Activated CD4-positive, alpha-beta memory T cell treated with anti-CD3 and anti-CD28 coated beads for 36 hours (primary cell): Measurements from ENCODE around the gene CHST11. TPM values are rescaled to one million over a fixed set of nuclear protein-coding genes. Genes with fewer than 3 reads are reported as not detected.
A peak's percentile ranks its signal among the peaks of the same experiment; 100 is the strongest.

Source experiments
- CTCF ChIA-PET: fragments of 350-600 bp; sonication (Branson Sonifier 250); formaldehyde crosslinking; loops from one replicate; lab custom pipeline; 2021; ENCODE audit warnings: antibody characterized with exemption, inconsistent platforms; lab: Charles Lee
- POLR2A ChIA-PET: fragments of 350-600 bp; sonication (Branson Sonifier 250); formaldehyde crosslinking; loops from one replicate; lab custom pipeline; 2021; ENCODE audit warnings: antibody characterized with exemption; lab: Charles Lee
- DNase-seq: peaks from one replicate; pipeline ENCODE4 v3.0.0-alpha.2; 2020
- H3K27ac Mint-ChIP-seq: one replicate; pipeline ENCODE4 v1.8.0; 2021; ENCODE audit warnings: mixed read lengths
- H3K27me3 Mint-ChIP-seq: one replicate; pipeline ENCODE4 v1.8.0; 2021; ENCODE audit warnings: mixed read lengths
- H3K36me3 Mint-ChIP-seq: one replicate; pipeline ENCODE4 v1.8.0; 2021; ENCODE audit warnings: mixed read lengths
- H3K4me1 Mint-ChIP-seq: one replicate; pipeline ENCODE4 v1.8.0; 2021; ENCODE audit warnings: low read depth, mixed read lengths
- H3K4me3 Mint-ChIP-seq: one replicate; pipeline ENCODE4 v1.8.0; 2021; ENCODE audit warnings: mild to moderate bottlenecking, mixed read lengths
- H3K9me3 Mint-ChIP-seq: one replicate; pipeline ENCODE4 v1.8.0; 2021; ENCODE audit warnings: mixed read lengths
- intact Hi-C: fragments of 100-400 bp; cut with micrococcal nuclease; formaldehyde crosslinking; loops from one replicate; pipeline ENCODE4 v1.15.1; 2023
- total RNA-seq, 2 experiments: library from RNA; stranded (reverse); gene quantifications; one replicate each; pipeline ENCODE4 v1.2.3, GENCODE V29; 2021

Gene CHST11
- total RNA-seq, 2 experiments from 2014 or later: 58.3 to 59.0 TPM

DNA sequence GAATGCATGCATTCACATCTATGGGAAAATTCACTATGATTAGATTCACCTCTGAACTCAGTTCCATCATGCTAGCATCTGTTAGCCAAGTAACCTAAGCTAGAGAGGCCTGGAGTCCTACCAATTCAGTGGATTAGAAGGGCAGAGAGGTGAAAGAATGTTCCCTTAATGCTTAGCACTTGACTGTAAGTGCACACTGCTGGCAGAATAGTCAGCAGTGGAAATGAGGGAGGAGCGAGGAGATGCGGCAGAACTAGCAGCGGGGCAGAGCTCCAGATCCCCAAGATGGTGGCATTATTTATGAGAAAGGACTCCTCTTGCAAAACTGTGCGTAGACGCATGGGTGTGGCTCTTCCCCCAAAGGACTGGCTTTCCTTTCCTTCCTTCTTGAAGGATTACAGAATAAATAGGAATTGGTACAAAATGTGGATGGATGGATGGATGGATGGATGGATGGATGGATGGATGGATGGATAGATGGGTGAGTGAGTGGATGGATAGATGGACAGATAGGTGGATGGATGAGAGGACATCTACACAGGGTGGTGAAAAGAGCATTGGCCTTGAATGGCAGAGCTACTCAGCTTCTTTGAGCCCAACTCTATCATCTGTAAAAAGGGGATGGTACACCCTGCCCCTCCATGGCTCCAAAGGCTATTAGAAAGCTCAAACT is 227.2 kb downstream of the CHST11 start:
- POLR2A ChIA-PET: interaction anchor here (0.8 to 2.1 kb wide), 2 partner anchors 11 to 12 kb away, joined by 3 to 13 read pairs; no protein-coding TSS in a partner anchor
- Mint-ChIP-seq H3K4me1 (peaks cover 91% of the 10 kb centered on the region), H3K27ac (peak overlapping the region; percentile 89), H3K36me3 (peaks cover 4% of the 10 kb centered on the region), H3K9me3 (no peaks in the 10 kb centered on the region), H3K4me3 (no peak overlapping the region), H3K27me3 (no peaks in the 10 kb centered on the region)
- CTCF ChIA-PET: interaction anchor here (0.6 to 1.7 kb wide), 4 partner anchors 10 to 302 kb away, joined by 3 to 4 read pairs (median 3); no protein-coding TSS in a partner anchor
- DNase-seq: no peak
- intact Hi-C loops: loop anchor here (1.0 to 5.0 kb wide), 6 partner anchors 11 to 348 kb away; partner anchors contain the start of gene NOPCHAP1

- no peak for DNase-seq
- no peaks in the 10 kb centered on the region for H3K27me3 Mint-ChIP-seq
- intact Hi-C loops: loop anchor here (5.0 kb wide), 5 partner anchors 52 to 468 kb away; partner anchors contain the start of genes NOPCHAP1 and TXNRD1
- H3K27ac Mint-ChIP-seq: no peak overlapping the region
- peaks cover 92% of the 10 kb centered on the region for H3K4me1 Mint-ChIP-seq
- no peaks in the 10 kb centered on the region for H3K9me3 Mint-ChIP-seq
- peaks cover 4% of the 10 kb centered on the region for H3K36me3 Mint-ChIP-seq
- POLR2A ChIA-PET: no interaction called here
- CTCF ChIA-PET: interaction anchor here (1.7 to 2.7 kb wide), 2 partner anchors 10 to 31 kb away, joined by 3 to 7 read pairs; no protein-coding TSS in a partner anchor
- H3K4me3 Mint-ChIP-seq: no peak overlapping the region
Observed at GRCh38 chr12:104684884-104685283, 228.1 kb downstream of the CHST11 start.

GRCh38 chr12:104685366-104685765 is 228.6 kb downstream of the CHST11 start:
- Mint-ChIP-seq H3K4me3 (no peak overlapping the region), H3K4me1 (peaks cover 88% of the 10 kb centered on the region), H3K9me3 (no peaks in the 10 kb centered on the region), H3K36me3 (peaks cover 4% of the 10 kb centered on the region), H3K27me3 (no peaks in the 10 kb centered on the region), H3K27ac (peak overlapping the region; percentile 50)
- intact Hi-C loops: loop anchor here (5.0 kb wide), 1 partner anchor 468 kb away; the partner anchor contains the start of gene TXNRD1
- ChIA-PET POLR2A (no interaction called here), CTCF (interaction anchor here (2.7 kb wide), 1 partner anchor 10 kb away, joined by 7 read pairs; no protein-coding TSS in a partner anchor)
- DNase-seq: no peak

DNA sequence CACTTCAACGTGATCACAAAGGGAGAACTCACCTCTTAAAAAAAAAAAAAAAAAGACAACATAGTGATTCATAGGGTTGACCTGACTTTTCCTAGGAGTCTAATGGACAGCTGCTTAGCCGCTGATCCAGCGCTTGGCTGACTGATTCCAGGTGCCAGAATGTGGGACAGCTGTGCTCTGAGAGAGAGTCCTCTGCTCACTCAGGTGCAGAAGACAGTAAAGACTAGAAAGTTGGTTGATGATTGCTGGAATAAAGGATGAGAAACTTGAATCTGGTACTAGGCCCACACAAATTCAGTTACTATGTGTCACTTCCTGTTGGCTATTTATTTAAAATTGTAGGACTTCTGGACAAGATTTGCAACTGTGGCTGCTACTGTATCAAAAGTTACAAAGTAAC is 229.4 kb downstream of the CHST11 start:
- Mint-ChIP-seq H3K4me3 (no peak overlapping the region), H3K27ac (peak overlapping the region; percentile 92), H3K36me3 (peaks cover 4% of the 10 kb centered on the region), H3K27me3 (no peaks in the 10 kb centered on the region), H3K4me1 (peaks cover 85% of the 10 kb centered on the region), H3K9me3 (no peaks in the 10 kb centered on the region)
- intact Hi-C loops: loop anchor here (2.0 to 5.0 kb wide), 2 partner anchors 79 to 469 kb away; partner anchors contain the start of gene TXNRD1
- POLR2A ChIA-PET: interaction anchor here (1.2 kb wide), 1 partner anchor 107 kb away, joined by 3 read pairs; no protein-coding TSS in a partner anchor
- CTCF ChIA-PET: interaction anchor here (0.5 to 2.7 kb wide), 3 partner anchors 9 to 1957 kb away, joined by 3 to 7 read pairs (median 3); no protein-coding TSS in a partner anchor
- DNase-seq: peak; percentile 62

GRCh38 chr12:104687823-104688573 is 231.2 kb downstream of the CHST11 start:
- ChIA-PET CTCF (interaction anchor here (0.9 to 2.7 kb wide), 5 partner anchors 7 to 306 kb away, joined by 3 to 7 read pairs (median 3); no protein-coding TSS in a partner anchor), POLR2A (interaction anchor here (0.6 to 2.7 kb wide), 5 partner anchors 11 to 119 kb away, joined by 3 to 14 read pairs (median 3); no protein-coding TSS in a partner anchor)
- Mint-ChIP-seq H3K9me3 (peaks cover 2% of the 10 kb centered on the region), H3K36me3 (peaks cover 12% of the 10 kb centered on the region), H3K4me1 (peaks cover 76% of the 10 kb centered on the region), H3K4me3 (peak overlapping the region; percentile 35), H3K27me3 (no peaks in the 10 kb centered on the region), H3K27ac (peak overlapping the region; percentile 92)
- peak; percentile 78 for DNase-seq
- intact Hi-C loops: loop anchor here (1.0 to 5.0 kb wide), 3 partner anchors 7 to 471 kb away; partner anchors contain the start of gene TXNRD1

DNA sequence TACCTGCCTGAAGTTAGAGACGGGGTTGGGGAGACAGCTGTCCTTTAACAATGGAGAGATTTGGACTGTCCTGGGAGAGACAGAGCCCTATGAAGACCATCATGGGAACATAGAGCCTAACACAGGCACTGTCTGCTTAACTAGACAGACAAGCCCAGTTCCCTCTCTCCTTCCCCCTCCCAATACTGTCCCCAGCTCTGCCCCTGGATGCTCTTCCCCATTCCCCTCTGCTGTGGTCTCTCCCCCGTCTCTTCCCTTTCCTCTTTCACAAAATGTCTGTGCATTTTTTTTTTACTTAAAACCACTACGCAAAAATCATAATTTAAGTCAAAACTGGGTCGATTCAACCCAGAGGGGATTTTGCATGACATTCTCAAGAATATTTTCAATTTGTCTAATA is 232.9 kb downstream of the CHST11 start:
- POLR2A ChIA-PET: no interaction called here
- intact Hi-C loops: loop anchor here (5.0 to 10.0 kb wide), 2 partner anchors 472 to 765 kb away; partner anchors contain the start of gene TXNRD1
- H3K27ac Mint-ChIP-seq: no peak overlapping the region

DNA sequence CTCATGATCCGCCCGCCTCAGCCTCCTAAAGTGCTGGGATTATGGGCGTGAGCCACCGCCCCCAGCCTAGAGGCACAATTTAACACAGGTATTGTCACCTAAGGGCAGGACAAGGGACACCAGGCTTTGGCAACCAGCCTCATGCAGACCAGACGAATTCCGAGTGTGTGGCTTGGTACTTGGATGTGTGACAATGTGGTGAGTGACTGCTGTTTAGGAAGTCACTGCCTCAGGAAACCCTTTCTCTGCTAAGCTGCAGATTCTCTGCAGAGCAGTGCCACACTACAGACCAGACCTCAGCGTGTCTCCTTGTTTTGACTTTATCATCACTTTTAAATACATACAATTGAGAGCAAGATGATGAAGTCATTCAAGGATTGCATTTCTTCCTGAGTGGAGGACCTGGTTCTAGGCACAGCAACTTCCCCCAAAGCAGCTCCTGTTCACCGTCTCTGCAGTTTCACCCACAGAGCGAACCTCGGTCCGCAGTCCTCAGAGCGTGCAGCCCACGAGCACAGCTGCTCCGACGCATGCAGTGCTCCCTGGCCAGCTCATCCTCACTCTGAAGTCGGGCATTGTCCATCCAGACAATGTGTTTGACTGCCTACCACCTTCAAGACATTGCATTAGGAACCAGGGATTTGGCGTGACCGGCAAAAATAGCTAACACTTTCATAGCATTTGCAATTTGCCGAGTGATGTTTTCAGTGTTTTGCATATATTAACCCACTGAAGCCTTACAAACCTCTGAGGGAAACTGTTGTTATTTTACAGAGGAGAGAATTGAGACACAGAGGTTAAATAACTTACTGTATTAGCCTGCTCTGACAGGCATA is 235.2 kb downstream of the CHST11 start:
- CTCF ChIA-PET: interaction anchor here (1.2 kb wide), 1 partner anchor 77 kb away, joined by 4 read pairs; no protein-coding TSS in a partner anchor
- no peaks in the 10 kb centered on the region for H3K27me3 Mint-ChIP-seq
- H3K9me3 Mint-ChIP-seq: peaks cover 4% of the 10 kb centered on the region
- no peak overlapping the region for H3K27ac Mint-ChIP-seq
- no peak for DNase-seq
- H3K36me3 Mint-ChIP-seq: peaks cover 16% of the 10 kb centered on the region
- intact Hi-C loops: loop anchor here (10.0 kb wide), 1 partner anchor 767 kb away; no protein-coding TSS in a partner anchor
- peaks cover 75% of the 10 kb centered on the region for H3K4me1 Mint-ChIP-seq
- H3K4me3 Mint-ChIP-seq: no peak overlapping the region
- POLR2A ChIA-PET: no interaction called here

More for the DNA sequence above, 232.9 kb downstream of the CHST11 start:
- H3K9me3 Mint-ChIP-seq: peaks cover 4% of the 10 kb centered on the region
- peaks cover 18% of the 10 kb centered on the region for H3K36me3 Mint-ChIP-seq
- DNase-seq: no peak
- H3K27me3 Mint-ChIP-seq: no peaks in the 10 kb centered on the region
- H3K4me3 Mint-ChIP-seq: no peak overlapping the region
- CTCF ChIA-PET: no interaction called here
- peaks cover 77% of the 10 kb centered on the region for H3K4me1 Mint-ChIP-seq

- Mint-ChIP-seq H3K4me3 (no peak overlapping the region), H3K27ac (peak overlapping the region; percentile 34), H3K36me3 (peaks cover 16% of the 10 kb centered on the region), H3K4me1 (peaks cover 75% of the 10 kb centered on the region), H3K27me3 (no peaks in the 10 kb centered on the region), H3K9me3 (peaks cover 4% of the 10 kb centered on the region)
- intact Hi-C loops: loop anchor here (10.0 kb wide), 1 partner anchor 768 kb away; no protein-coding TSS in a partner anchor
- ChIA-PET POLR2A (no interaction called here), CTCF (interaction anchor here (1.2 kb wide), 1 partner anchor 76 kb away, joined by 4 read pairs; no protein-coding TSS in a partner anchor)
- no peak for DNase-seq
Observed at GRCh38 chr12:104692557-104693218, 235.9 kb downstream of the CHST11 start.

- Mint-ChIP-seq H3K27me3 (no peaks in the 10 kb centered on the region), H3K27ac (peak overlapping the region; percentile 34), H3K9me3 (peaks cover 4% of the 10 kb centered on the region), H3K4me3 (no peak overlapping the region), H3K36me3 (peaks cover 16% of the 10 kb centered on the region), H3K4me1 (peaks cover 75% of the 10 kb centered on the region)
- no peak for DNase-seq
- ChIA-PET CTCF (interaction anchor here (0.8 to 1.2 kb wide), 2 partner anchors 9 to 352 kb away, joined by 3 read pairs; no protein-coding TSS in a partner anchor), POLR2A (no interaction called here)
- intact Hi-C loops: loop anchor here (10.0 kb wide), 1 partner anchor 769 kb away; no protein-coding TSS in a partner anchor
Observed at GRCh38 chr12:104693493-104693892, 236.7 kb downstream of the CHST11 start.

GRCh38 chr12:104694161-104694560 is 237.4 kb downstream of the CHST11 start:
- Mint-ChIP-seq H3K4me1 (peaks cover 73% of the 10 kb centered on the region), H3K36me3 (peaks cover 16% of the 10 kb centered on the region)
- CTCF ChIA-PET: interaction anchor here (0.8 to 2.0 kb wide), 6 partner anchors 8 to 359 kb away, joined by 3 to 7 read pairs (median 3); no protein-coding TSS in a partner anchor

More at GRCh38 chr12:104694161-104694560, 237.4 kb downstream of the CHST11 start:
- H3K4me3 Mint-ChIP-seq: peak overlapping the region; percentile 10
- no peak for DNase-seq
- H3K27me3 Mint-ChIP-seq: no peaks in the 10 kb centered on the region
- intact Hi-C loops: loop anchor here (10.0 kb wide), 1 partner anchor 769 kb away; no protein-coding TSS in a partner anchor
- H3K9me3 Mint-ChIP-seq: peaks cover 4% of the 10 kb centered on the region
- H3K27ac Mint-ChIP-seq: peak overlapping the region; percentile 92
- POLR2A ChIA-PET: interaction anchor here (0.8 to 1.8 kb wide), 3 partner anchors 11 to 70 kb away, joined by 3 to 14 read pairs (median 7); no protein-coding TSS in a partner anchor
